ENCODE measurements around the gene SOD3.

DNA sequence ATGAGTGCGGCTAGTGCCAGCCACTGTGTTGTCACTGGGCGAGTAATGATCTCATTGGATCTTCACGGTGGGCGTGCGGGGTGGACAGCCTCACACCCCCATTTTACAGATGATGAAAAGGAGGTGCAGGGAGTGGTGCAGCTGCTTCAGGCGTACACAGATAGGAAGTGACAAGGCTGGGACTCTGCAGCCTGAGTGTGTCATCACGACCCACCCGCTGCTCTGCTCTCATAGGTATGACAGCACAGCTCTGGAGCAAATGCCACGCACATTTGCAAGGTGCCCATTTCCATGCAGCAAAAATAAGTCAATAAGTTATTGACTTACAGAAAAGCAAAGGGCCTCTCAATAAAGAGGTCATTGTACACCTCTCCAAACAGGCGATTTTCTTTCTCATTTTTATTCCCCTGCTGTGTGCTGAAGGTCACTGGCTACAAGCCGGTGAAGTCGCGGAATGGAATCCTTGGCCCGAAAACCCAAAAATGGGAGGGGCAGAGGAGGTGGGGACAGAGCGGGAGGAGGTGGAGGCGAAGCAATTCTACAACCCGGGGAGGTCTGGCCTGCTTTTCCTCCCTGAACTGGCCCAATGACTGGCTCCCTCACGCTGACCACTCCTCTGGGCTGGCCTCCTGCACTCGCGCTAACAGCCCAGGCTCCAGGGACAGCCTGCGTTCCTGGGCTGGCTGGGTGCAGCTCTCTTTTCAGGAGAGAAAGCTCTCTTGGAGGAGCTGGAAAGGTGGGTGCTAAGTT is at the start of gene SOD3:
- TF ChIP-seq CTCF (IDR thresholded peaks at IDR 0.05; ENCODE audit: low read length) (no peak), EZH2 (IDR thresholded peaks at IDR 0.05; ENCODE audit: borderline replicate concordance, low read length) (no peak)

Data from OCI-LY1 (cell line).